Ecto neural progenitor cell (in vitro differentiated cells): Measurements from ENCODE around the gene RUNX2.
"Not testable (repeated sequence)": the region's sequence is repeated elsewhere in the genome, so short reads cannot be mapped to it uniquely, and the experiment has no call there.

Experiments
- DNase-seq: peaks from one replicate; pipeline ENCODE4 v3.0.0-alpha.2; 2018; ENCODE audit warnings: low spot score

Gene RUNX2

GRCh38 chr6:45650524-45651135, 322.5 kb downstream of the RUNX2 start:
- no peak for DNase-seq

GRCh38 chr6:45651301-45651700, 323.2 kb downstream of the RUNX2 start:
- no peak for DNase-seq

GRCh38 chr6:45652416-45652815, 324.3 kb downstream of the RUNX2 start:
- DNase-seq = no peak

- no peak for DNase-seq
Observed at GRCh38 chr6:45653117-45653883, 325.2 kb downstream of the RUNX2 start.

GRCh38 chr6:45654673-45655072, 326.5 kb downstream of the RUNX2 start:
- no peak for DNase-seq

GRCh38 chr6:45655745-45656476, 327.8 kb downstream of the RUNX2 start:
- DNase-seq = no peak

GRCh38 chr6:45657226-45657625, 329.1 kb downstream of the RUNX2 start:
- no peak for DNase-seq

GRCh38 chr6:45658400-45658799, 330.3 kb downstream of the RUNX2 start:
- no peak for DNase-seq

GRCh38 chr6:45658958-45659357, 330.8 kb downstream of the RUNX2 start:
- no peak for DNase-seq

GRCh38 chr6:45661661-45662060, 333.5 kb downstream of the RUNX2 start:
- DNase-seq = no peak

GRCh38 chr6:45663251-45664221, 335.4 kb downstream of the RUNX2 start:
- DNase-seq = peak; percentile 77

GRCh38 chr6:45664707-45665106, 336.6 kb downstream of the RUNX2 start:
- no peak for DNase-seq

GRCh38 chr6:45665859-45666258, 337.7 kb downstream of the RUNX2 start:
- no peak for DNase-seq

GRCh38 chr6:45666846-45667245, 338.7 kb downstream of the RUNX2 start:
- DNase-seq = no peak

- DNase-seq = no peak
Observed at GRCh38 chr6:45667300-45667699, 339.2 kb downstream of the RUNX2 start.

GRCh38 chr6:45667766-45668165, 339.6 kb downstream of the RUNX2 start:
- no peak for DNase-seq

- DNase-seq = no peak
Observed at GRCh38 chr6:45668705-45669104, 340.6 kb downstream of the RUNX2 start.

GRCh38 chr6:45673167-45673566, 345.0 kb downstream of the RUNX2 start:
- not testable (repeated sequence) for DNase-seq

GRCh38 chr6:45675166-45675565, 347.0 kb downstream of the RUNX2 start:
- not testable (repeated sequence) for DNase-seq

- DNase-seq = no peak
Observed at GRCh38 chr6:45675634-45676033, 347.5 kb downstream of the RUNX2 start.

- DNase-seq = no peak
Observed at GRCh38 chr6:45676380-45676779, 348.2 kb downstream of the RUNX2 start.
